EL (cell line): ENCODE measurements around the gene CLEC20A.

Experiments used
- DNase-seq: peaks from one replicate; pipeline ENCODE4 v3.0.0-alpha.2; 2016

The CLEC20A gene

GRCh38 chr1:178467837-178468236 lies 28.9 kb downstream of the CLEC20A start:
- DNase-seq: no peak

DNA sequence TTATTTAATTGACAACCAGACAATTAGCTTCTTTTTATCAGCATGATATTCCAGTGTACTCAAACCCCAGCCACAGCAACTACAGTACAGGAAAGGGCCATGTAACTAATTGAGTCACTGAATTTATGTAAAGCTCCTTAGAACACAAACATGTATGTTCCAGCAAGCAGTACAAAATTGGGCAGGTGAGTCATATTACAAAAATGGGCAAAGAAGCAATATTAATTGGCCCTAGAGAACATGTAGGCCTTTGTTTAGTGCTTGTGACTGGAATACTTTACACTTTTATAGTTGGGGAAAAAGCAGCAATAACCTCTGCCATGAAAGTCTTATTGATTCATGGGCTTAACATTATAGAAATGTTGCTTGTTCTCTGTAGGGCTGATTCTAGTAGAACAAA lies 31.8 kb downstream of the CLEC20A start:
- DNase-seq: peak; percentile 76

- DNase-seq: no peak
These were observed 32.2 kb downstream of the CLEC20A start for GRCh38 chr1:178464566-178464965.

DNA sequence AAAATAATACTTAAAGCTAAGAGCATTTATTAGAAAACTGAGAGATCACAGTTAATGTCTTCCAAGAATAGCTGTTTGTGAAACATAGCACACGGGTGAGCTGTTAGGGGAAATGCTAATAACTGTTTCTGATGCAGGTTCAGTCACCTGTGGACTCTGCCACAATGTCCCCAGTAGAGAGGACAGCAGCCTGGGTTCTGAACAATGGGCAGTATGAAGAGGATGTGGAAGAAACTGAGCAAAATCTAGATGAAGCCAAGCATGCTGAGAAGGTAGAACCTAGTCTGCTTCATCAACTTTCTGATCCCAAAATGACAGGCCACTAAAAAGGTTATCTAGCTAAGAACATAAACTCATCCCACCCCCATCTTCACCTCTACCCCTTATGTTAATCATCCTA lies 32.6 kb downstream of the CLEC20A start:
- DNase-seq: no peak

- no peak for DNase-seq
These were observed 35.1 kb downstream of the CLEC20A start for GRCh38 chr1:178461701-178462100.

- no peak for DNase-seq
These were observed 35.7 kb downstream of the CLEC20A start for GRCh38 chr1:178461104-178461503.

DNA sequence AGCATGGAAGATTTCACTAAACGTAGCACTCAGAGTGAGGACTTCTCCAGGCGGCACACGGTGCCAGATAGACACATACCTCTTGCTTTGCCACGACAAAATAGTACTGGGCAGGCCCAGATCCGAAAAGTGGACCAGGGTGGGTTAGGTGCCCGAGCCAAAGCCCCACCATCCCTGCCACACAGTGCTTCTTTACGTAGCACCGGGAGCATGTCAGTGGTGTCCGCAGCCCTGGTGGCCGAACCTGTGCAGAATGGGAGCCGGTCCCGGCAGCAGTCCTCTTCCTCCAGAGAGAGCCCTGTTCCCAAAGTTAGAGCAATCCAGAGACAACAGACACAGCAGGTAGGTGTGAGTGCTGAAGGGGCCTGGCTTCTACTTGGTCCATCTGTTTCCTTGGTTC lies 38.6 kb downstream of the CLEC20A start:
- no peak for DNase-seq

DNA sequence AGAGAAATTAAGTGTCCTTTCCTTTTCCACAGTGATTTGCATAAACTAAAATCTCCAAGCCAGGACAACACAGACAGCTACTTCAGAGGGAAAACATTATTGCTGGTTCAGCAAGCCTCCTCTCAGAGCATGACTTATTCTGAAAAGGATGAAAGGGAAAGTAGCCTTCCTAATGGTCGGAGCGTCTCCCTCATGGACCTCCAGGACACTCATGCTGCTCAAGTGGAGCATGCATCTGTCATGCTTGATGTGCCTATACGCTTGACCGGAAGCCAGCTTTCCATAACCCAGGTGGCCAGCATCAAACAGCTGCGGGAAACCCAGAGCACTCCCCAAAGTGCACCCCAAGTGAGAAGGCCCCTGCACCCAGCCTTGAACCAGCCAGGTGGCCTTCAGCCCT lies 39.1 kb downstream of the CLEC20A start:
- no peak for DNase-seq

- DNase-seq: no peak
These were observed 40.3 kb downstream of the CLEC20A start for GRCh38 chr1:178456472-178456871.

GRCh38 chr1:178452013-178452412 lies 44.8 kb downstream of the CLEC20A start:
- no peak for DNase-seq

GRCh38 chr1:178451529-178451928 lies 45.2 kb downstream of the CLEC20A start:
- peak; percentile 82 for DNase-seq

DNA sequence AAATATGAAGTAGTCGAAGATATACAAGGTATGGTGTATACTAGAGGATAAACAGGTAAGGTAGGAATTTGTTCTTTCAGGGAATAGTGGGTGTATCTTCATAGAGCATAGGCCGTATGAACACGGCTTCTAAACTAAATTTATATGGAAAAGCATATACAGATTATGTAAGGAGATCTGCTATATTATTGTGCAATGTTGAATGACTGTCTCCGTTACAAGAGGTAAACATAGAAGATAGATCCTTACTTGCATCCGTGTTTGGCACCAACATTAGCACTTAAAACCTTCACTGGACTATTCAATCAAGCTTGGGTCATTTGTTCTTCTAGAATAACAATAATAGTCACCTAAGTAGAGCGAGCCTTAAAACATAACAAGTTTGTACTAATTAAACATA lies 45.9 kb downstream of the CLEC20A start:
- peak; percentile 6 for DNase-seq

DNA sequence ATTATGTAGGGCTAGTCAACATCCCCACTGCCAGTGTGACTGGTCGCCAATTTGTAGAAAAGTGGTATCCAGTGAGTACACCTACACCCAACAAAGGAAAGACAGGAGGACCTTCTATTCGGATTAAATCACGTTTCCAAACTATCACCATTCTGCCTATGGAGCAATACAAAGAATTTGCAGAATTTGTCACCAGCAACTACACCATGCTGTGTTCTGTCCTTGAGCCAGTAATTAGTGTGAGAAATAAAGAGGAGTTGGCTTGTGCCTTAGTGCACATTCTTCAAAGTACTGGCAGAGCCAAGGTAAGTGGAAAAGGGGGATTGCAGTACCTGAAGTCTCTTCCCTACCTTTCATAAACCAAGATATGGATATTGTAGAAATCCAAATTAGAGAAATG lies 53.8 kb downstream of the CLEC20A start:
- DNase-seq: no peak

GRCh38 chr1:178438432-178438831 lies 58.3 kb downstream of the CLEC20A start:
- no peak for DNase-seq

- DNase-seq: no peak
These were observed 59.9 kb downstream of the CLEC20A start for GRCh38 chr1:178436899-178437298.

DNA sequence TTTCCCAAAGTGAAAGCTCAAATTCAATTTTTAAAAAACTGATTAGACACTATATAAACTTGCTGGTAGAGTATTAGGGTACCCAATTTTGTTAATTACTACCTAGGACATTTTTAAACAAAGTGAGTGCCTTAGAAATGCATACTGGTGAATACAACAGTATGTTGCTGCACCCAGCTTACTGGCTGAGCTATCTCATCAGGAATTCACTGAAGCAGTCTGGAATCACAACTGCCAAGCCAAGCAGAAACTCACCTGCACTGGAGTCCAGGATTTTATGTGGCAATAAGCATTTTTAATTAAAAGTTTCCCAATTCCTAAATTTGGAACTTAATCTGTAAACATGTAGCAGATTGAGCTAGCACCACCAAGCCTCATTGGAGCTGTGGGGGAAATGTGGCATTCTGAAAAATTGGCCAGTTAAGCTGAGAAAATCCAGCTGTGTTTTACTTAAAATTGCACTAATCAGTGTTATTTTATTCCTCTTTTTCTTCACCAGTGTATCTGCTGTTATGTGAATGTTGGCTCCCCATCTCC lies 61.8 kb downstream of the CLEC20A start:
- DNase-seq: no peak

- DNase-seq: no peak
These were observed 62.4 kb downstream of the CLEC20A start for GRCh38 chr1:178434360-178434759.
